Nephron (organoid): ENCODE data around the gene PKD1L1.

Source experiments
- H3K27ac Mint-ChIP-seq, 3 experiments: 2 replicates each; pipeline ENCODE4 v1.8.0; 2020; ENCODE audit warnings: mixed read lengths in 3 of 3, mild to moderate bottlenecking in 2 of 3, moderate library complexity in 1 of 3
- H3K27me3 Mint-ChIP-seq: 2 replicates; pipeline ENCODE4 v1.8.0; 2021; ENCODE audit warnings: low read depth, mild to moderate bottlenecking, moderate library complexity, mixed read lengths
- H3K36me3 Mint-ChIP-seq: 2 replicates; pipeline ENCODE4 v1.8.0; 2020; ENCODE audit warnings: low read depth, mixed read lengths
- H3K4me1 Mint-ChIP-seq: 2 replicates; pipeline ENCODE4 v1.8.0; 2020; ENCODE audit warnings: mixed read lengths
- H3K4me3 Mint-ChIP-seq, 3 experiments: 2 replicates each; pipeline ENCODE4 v1.8.0; 2020; ENCODE audit warnings: mild to moderate bottlenecking in 3 of 3, mixed read lengths in 3 of 3, moderate library complexity in 2 of 3
- H3K9me3 Mint-ChIP-seq: 2 replicates; pipeline ENCODE4 v1.8.0; 2020; ENCODE audit warnings: mixed read lengths
- CTCF ChIP-seq, 3 experiments: fragments of 200-600 bp; sonication (generic); IDR thresholded peaks; one replicate each; pipeline ENCODE4 v1.5.0; 2021; ENCODE audit warnings: antibody characterized with exemption in 3 of 3; ENCODE audit not compliant: unreplicated experiment in 3 of 3

Gene PKD1L1

GRCh38 chr7:47734287-47734948, 213.8 kb downstream of the PKD1L1 start:
- Mint-ChIP-seq H3K4me3 (no peak overlapping the region), H3K4me1 (peaks cover 8% of the 10 kb centered on the region), H3K36me3 (no peaks in the 10 kb centered on the region), H3K27ac (peak overlapping the region in 1 of 3 experiments; percentile 35), H3K9me3 (no peaks in the 10 kb centered on the region), H3K27me3 (peaks cover 8% of the 10 kb centered on the region)
- TF ChIP-seq CTCF (IDR thresholded peaks at IDR 0.05; ENCODE audit: unreplicated experiment in 3 of 3), result no peak

- no peak overlapping the region for H3K27ac Mint-ChIP-seq
- H3K4me1 Mint-ChIP-seq, result peaks cover 27% of the 10 kb centered on the region
- H3K9me3 Mint-ChIP-seq, result no peaks in the 10 kb centered on the region
- H3K4me3 Mint-ChIP-seq, result no peak overlapping the region
- TF ChIP-seq CTCF (IDR thresholded peaks at IDR 0.05; ENCODE audit: unreplicated experiment in 3 of 3), result no peak
- H3K36me3 Mint-ChIP-seq, result no peaks in the 10 kb centered on the region
- H3K27me3 Mint-ChIP-seq, result peaks cover 4% of the 10 kb centered on the region
Observed at GRCh38 chr7:47730142-47730541, 218.1 kb downstream of the PKD1L1 start.

GRCh38 chr7:47726047-47726726, 222.1 kb downstream of the PKD1L1 start:
- Mint-ChIP-seq H3K4me3 (no peak overlapping the region), H3K4me1 (peaks cover 47% of the 10 kb centered on the region), H3K27ac (peak overlapping the region; percentile 23 to 63 (median 24)), H3K9me3 (no peaks in the 10 kb centered on the region), H3K27me3 (peaks cover 6% of the 10 kb centered on the region), H3K36me3 (no peaks in the 10 kb centered on the region)
- TF ChIP-seq CTCF (IDR thresholded peaks at IDR 0.05; ENCODE audit: unreplicated experiment in 3 of 3), result no peak

GRCh38 chr7:47725031-47725780, 223.1 kb downstream of the PKD1L1 start:
- no peak overlapping the region for H3K4me3 Mint-ChIP-seq
- no peaks in the 10 kb centered on the region for H3K36me3 Mint-ChIP-seq
- peaks cover 55% of the 10 kb centered on the region for H3K4me1 Mint-ChIP-seq
- peaks cover 6% of the 10 kb centered on the region for H3K27me3 Mint-ChIP-seq
- no peaks in the 10 kb centered on the region for H3K9me3 Mint-ChIP-seq
- peak overlapping the region; percentile 8 to 55 (median 53) for H3K27ac Mint-ChIP-seq
- TF ChIP-seq CTCF (IDR thresholded peaks at IDR 0.05; ENCODE audit: unreplicated experiment in 3 of 3), result no peak
